Memory B cell (primary cell): ENCODE measurements around the gene SLC24A5.

Experiments
- ATAC-seq: fragments of 150-1000 bp; cut with Tn5 transposase; 2 replicates; pipeline ENCODE4 v1.10.0; 2021; ENCODE audit warnings: low read depth, mild to moderate bottlenecking, moderate library complexity
- DNase-seq, 2 donors: peaks; one replicate each; pipeline ENCODE4 v3.0.0; 2022; ENCODE audit warnings: low spot score in 2 of 2
- H3K27ac Mint-ChIP-seq: one replicate; pipeline ENCODE4 v1.8.0; 2022; ENCODE audit warnings: mild to moderate bottlenecking, moderate library complexity, mixed read lengths
- H3K27me3 Mint-ChIP-seq: one replicate; pipeline ENCODE4 v1.8.0; 2022; ENCODE audit warnings: mixed read lengths
- H3K36me3 Mint-ChIP-seq: one replicate; pipeline ENCODE4 v1.8.0; 2022; ENCODE audit warnings: mild to moderate bottlenecking, mixed read lengths
- H3K4me1 Mint-ChIP-seq: one replicate; pipeline ENCODE4 v1.8.0; 2022; ENCODE audit warnings: mixed read lengths
- H3K4me3 Mint-ChIP-seq: one replicate; pipeline ENCODE4 v1.8.0; 2022; ENCODE audit warnings: mild to moderate bottlenecking, moderate library complexity, mixed read lengths
- H3K9me3 Mint-ChIP-seq: one replicate; pipeline ENCODE4 v1.8.0; 2022; ENCODE audit warnings: mixed read lengths

The SLC24A5 gene

DNA sequence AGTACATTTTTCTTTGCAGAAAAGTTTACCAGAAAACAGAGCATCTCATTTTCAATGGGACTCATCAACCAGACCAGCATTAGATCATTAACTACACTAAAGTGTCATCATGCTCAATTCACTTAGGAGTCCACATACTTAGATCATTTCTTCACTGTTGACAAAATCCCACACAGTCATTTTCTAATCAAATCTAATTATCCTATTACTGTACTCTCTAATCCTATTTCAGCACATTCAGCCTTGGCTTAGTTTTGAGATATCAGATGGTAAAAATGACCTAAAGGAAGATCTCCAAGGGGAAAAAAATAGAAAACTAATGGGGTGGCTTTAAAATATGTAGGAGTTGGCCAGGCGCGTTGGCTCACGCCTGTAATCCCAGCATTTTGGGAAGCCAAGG, 65.5 kb downstream of the SLC24A5 start:
- Mint-ChIP-seq H3K4me1 (no peaks in the 10 kb centered on the region), H3K27ac (no peak overlapping the region), H3K27me3 (peaks cover 8% of the 10 kb centered on the region), H3K9me3 (peaks cover 2% of the 10 kb centered on the region), H3K36me3 (no peaks in the 10 kb centered on the region), H3K4me3 (no peak overlapping the region)
- DNase-seq (no peak), ATAC-seq (no peak)

GRCh38 chr15:48190932-48191573, 70.3 kb downstream of the SLC24A5 start:
- Mint-ChIP-seq H3K36me3 (no peaks in the 10 kb centered on the region), H3K27me3 (peaks cover 11% of the 10 kb centered on the region), H3K4me3 (no peak overlapping the region), H3K4me1 (no peaks in the 10 kb centered on the region), H3K27ac (no peak overlapping the region), H3K9me3 (peaks cover 5% of the 10 kb centered on the region)
- DNase-seq (no peak), ATAC-seq (no peak)

GRCh38 chr15:48191574-48192225, 70.9 kb downstream of the SLC24A5 start, which contains the start of gene CTXN2:
Gene CTXN2 (plus strand): TSS chr15:48191665. CDS start chr15:48201301, 9,636 bp downstream.
- H3K4me3 Mint-ChIP-seq, result no peak within 1 kb of the TSS
- no peak for ATAC-seq
- H3K36me3 Mint-ChIP-seq, result no peaks in the 10 kb centered on the region
- H3K27ac Mint-ChIP-seq, result no peak within 1 kb of the TSS
- peaks cover 10% of the 10 kb centered on the region for H3K27me3 Mint-ChIP-seq
- H3K9me3 Mint-ChIP-seq, result peaks cover 5% of the 10 kb centered on the region
- no peaks in the 10 kb centered on the region for H3K4me1 Mint-ChIP-seq
- DNase-seq, result no peak
